ENCODE measurements around the gene SFXN4. TPM values are rescaled to one million over a fixed set of nuclear protein-coding genes. Genes with fewer than 3 reads are reported as not detected.

SFXN4 gene
- total RNA-seq (2021): 23.8 to 25.9 TPM (median 24.0 TPM) in 3 replicates
- percentile 60 among the genes with signal in this experiment for Bru-seq, nascent RNA
- long read RNA-seq, experiment 1, transcript SFXN4-201 (14 exons, 1,363 nt): major isoform, 47 of 82 reads
- long read RNA-seq, experiment 1, partial matches to known transcripts: 6 of 82 reads
- long read RNA-seq, experiment 1, other reads (novel, unspliced or antisense): 29 of 82 reads
- long read RNA-seq, experiment 2, partial matches to known transcripts: 4 of 24 reads
- long read RNA-seq, experiment 2, other reads (novel, unspliced or antisense): 16 of 24 reads
- long read RNA-seq, experiment 3, transcript SFXN4-201 (14 exons, 1,363 nt): major isoform, 72 of 131 reads
- long read RNA-seq, experiment 3, partial matches to known transcripts: 0 of 131 reads
- long read RNA-seq, experiment 3, other reads (novel, unspliced or antisense): 59 of 131 reads

GRCh38 chr10:119165171-119166117 is at the start of gene SFXN4:
TSS of gene SFXN4 (minus strand) at chr10:119165714. CDS start at chr10:119165647, 67 bp downstream.
- peaks cover 19% of the 10 kb centered on the region for H3K4me1 Mint-ChIP-seq
- H3K4me3 Mint-ChIP-seq: peak within 1 kb of the TSS; percentile 85
- H3K9me3 Mint-ChIP-seq: no peaks in the 10 kb centered on the region
- POLR2A ChIA-PET: interaction anchor here (1.0 kb wide), 1 partner anchor 41 kb away, joined by 4 read pairs; no protein-coding TSS in a partner anchor
- no peaks in the 10 kb centered on the region for H3K27me3 Mint-ChIP-seq (ENCODE audit: low read depth)
- peaks cover 26% of the 10 kb centered on the region for H3K36me3 Mint-ChIP-seq
- peak within 1 kb of the TSS; percentile 78; the same call in 1 of the 2 replicates for H3K27ac Mint-ChIP-seq
- peak; percentile 66 for ATAC-seq
- peak; percentile 62 for DNase-seq (ENCODE audit: low spot score)
- CTCF ChIA-PET: interaction anchor here (0.8 to 2.7 kb wide), 6 partner anchors 26 to 324 kb away, joined by 3 to 13 read pairs (median 5); partner anchors contain the start of gene GRK5
- TF ChIP-seq JUN (CRISPR knock-in tag; IDR thresholded peaks at IDR 0.05) (no peak), ZNF263 (CRISPR knock-in tag; IDR thresholded peaks at IDR 0.05; ENCODE audit: low read depth) (0 out of 2 replicates have a peak, but pooled peaks have one; percentile 25), CDX4 (CRISPR knock-in tag; IDR thresholded peaks at IDR 0.05; ENCODE audit: borderline replicate concordance) (no peak), USF2 (CRISPR knock-in tag; IDR thresholded peaks at IDR 0.05) (peak; percentile 82), ZNF425 (CRISPR knock-in tag; conservative IDR thresholded peaks at IDR 0.05) (no peak), ATF2 (CRISPR knock-in tag; IDR thresholded peaks at IDR 0.05; ENCODE audit: borderline replicate concordance, low read depth) (no peak), HMGXB4 (CRISPR knock-in tag; IDR thresholded peaks at IDR 0.05) (peak; percentile 73; the same call in 1 of the 2 replicates), ZMAT4 (CRISPR knock-in tag; IDR thresholded peaks at IDR 0.05) (no peak), IRF2 (CRISPR knock-in tag; IDR thresholded peaks at IDR 0.05; ENCODE audit: borderline replicate concordance, low read depth) (no peak), STAT6 (CRISPR knock-in tag; conservative IDR thresholded peaks at IDR 0.05; ENCODE audit: low read depth) (no peak), KAT7 (CRISPR knock-in tag; IDR thresholded peaks at IDR 0.05; ENCODE audit: borderline replicate concordance) (peak; percentile 31; the same call in 1 of the 2 replicates), SP1 (CRISPR knock-in tag; conservative IDR thresholded peaks at IDR 0.05) (peak; percentile 80), ZNF423 (CRISPR knock-in tag; IDR thresholded peaks at IDR 0.05) (no peak), NFYB (CRISPR knock-in tag; conservative IDR thresholded peaks at IDR 0.05; ENCODE audit: low read depth) (no peak), E2F4 (CRISPR knock-in tag; IDR thresholded peaks at IDR 0.05; ENCODE audit: borderline replicate concordance, low read depth) (peak; percentile 65; the same call in 1 of the 2 replicates), CBFB (CRISPR knock-in tag; IDR thresholded peaks at IDR 0.05; ENCODE audit: low read depth) (no peak), CTCF (IDR thresholded peaks at IDR 0.05) (no peak), MYBL2 (CRISPR knock-in tag; IDR thresholded peaks at IDR 0.05) (peak; percentile 63), ETV6 (CRISPR knock-in tag; IDR thresholded peaks at IDR 0.05) (0 out of 2 replicates have a peak, but pooled peaks have one; percentile 26)
